ENCODE results near the gene RBM33. TPM values are rescaled to one million over a fixed set of nuclear protein-coding genes. Genes with fewer than 3 reads are reported as not detected.

Gene RBM33
- total and polyA plus RNA-seq, 10 of the 15 experiments (the other 5 are each of a cell fraction or from before 2014, with no cell fraction given): 4.7 to 67.2 (median 24.3) TPM

- H2AFZ ChIP-seq (ENCODE audit: control insufficient read depth, low read depth, low read length): no peak overlapping the region
These were observed 160.7 kb downstream of the RBM33 start for GRCh38 chr7:155804897-155805825.

More at GRCh38 chr7:155804897-155805825, 160.7 kb downstream of the RBM33 start:
- H3K9ac ChIP-seq (ENCODE audit: control insufficient read depth, insufficient read depth, low read length): no peak overlapping the region
- FAIRE-seq (no peak), DNase-seq (ENCODE audit: low read depth, low spot score) (no peak), ATAC-seq (peak; percentile 57)
- in situ Hi-C loops (cut with MboI) (loop anchor here (25.0 kb wide), 1 partner anchor 1457 kb away; no protein-coding TSS in a partner anchor), intact Hi-C loops (cut with micrococcal nuclease; ENCODE audit: unreplicated experiment) (no loop called here)
- H3K4me3 ChIP-seq: no peak overlapping the region
- ChIA-PET RAD21 (ENCODE audit: unreplicated experiment) (no interaction called here), CTCF (interaction anchor here (0.6 kb wide), 1 partner anchor 1034 kb away, joined by 3 read pairs; no protein-coding TSS in a partner anchor), POLR2A (no interaction called here), SMC1A (ENCODE audit: uncharacterized antibody, unreplicated experiment) (no interaction called here)
- H3K27ac ChIP-seq (ENCODE audit: control insufficient read depth, insufficient read depth): no peak overlapping the region
- peak overlapping the region; percentile 47; the same call in 1 of the 2 replicates for H3K4me2 ChIP-seq (ENCODE audit: control insufficient read depth, insufficient read depth)
- no peaks in the 10 kb centered on the region for H3K9me3 ChIP-seq (replicated peaks; ENCODE audit: control insufficient read depth, insufficient read depth, low read length)
- H4K20me1 ChIP-seq (ENCODE audit: control insufficient read depth, insufficient read depth): no peaks in the 10 kb centered on the region
- BruUV-seq (replicated peaks): no TSS peak
- no peaks in the 10 kb centered on the region for H3K36me3 ChIP-seq (ENCODE audit: control insufficient read depth in 2 of 2, insufficient read depth in 2 of 2, low read length in 1 of 2)
- peaks cover 6 to 13% of the 10 kb centered on the region in 2 experiments for H3K27me3 ChIP-seq (replicated peaks in 1 of 2; ENCODE audit: control insufficient read depth in 2 of 2, insufficient read depth in 2 of 2, low read length in 1 of 2)
- no peaks in the 10 kb centered on the region for H3K79me2 ChIP-seq (ENCODE audit: control insufficient read depth, insufficient read depth, low read length)
- no peaks in the 10 kb centered on the region for H3K4me1 ChIP-seq (ENCODE audit: control insufficient read depth, insufficient read depth, low read length)
- WGBS (ENCODE audit: insufficient coverage, insufficient replicate concordance, low lambda C conversion rate, missing lambda C conversion rate): 11% methylated on average over 87 of the region's 91 CpGs
- TF ChIP-seq ZNF622 (IDR thresholded peaks at IDR 0.05) (no peak), JUNB (IDR thresholded peaks at IDR 0.05) (no peak), POLR2AphosphoS2 (IDR thresholded peaks at IDR 0.05; ENCODE audit: low read depth, low read length) (no peak), EZH2 (IDR thresholded peaks at IDR 0.05; ENCODE audit: borderline replicate concordance, control insufficient read depth, low read depth, low read length) (no peak), MYB (IDR thresholded peaks at IDR 0.05; ENCODE audit: borderline replicate concordance, low read depth, low read length) (no peak), BMI1 (IDR thresholded peaks at IDR 0.05; ENCODE audit: borderline replicate concordance) (no peak), CREM (IDR thresholded peaks at IDR 0.05; ENCODE audit: low read depth) (no peak), CTCF (IDR thresholded peaks at IDR 0.05 in 2 of 3, conservative IDR thresholded peaks at IDR 0.05 in 1 of 3; ENCODE audit: control insufficient read depth in 2 of 3, extremely low read depth in 1 of 3, insufficient read depth in 1 of 3, low read depth in 3 of 3, low read length in 3 of 3) (peak; percentile 35 to 46 (median 41); a peak in 4 of 6 replicates), NFXL1 (IDR thresholded peaks at IDR 0.05; ENCODE audit: borderline replicate concordance) (no peak), MEF2B (IDR thresholded peaks at IDR 0.05; ENCODE audit: partially characterized antibody, poor library complexity, severe bottlenecking) (no peak), NFYB (IDR thresholded peaks at IDR 0.05; ENCODE audit: insufficient read depth, low read depth, low read length) (no peak), EGR1 (IDR thresholded peaks at IDR 0.05; ENCODE audit: borderline replicate concordance in 1 of 2, low read depth in 2 of 2, low read length in 2 of 2) (peak in 1 of 2 experiments; percentile 31; a peak in 1 of 3 replicates)
